ENCODE results near the gene FSD1L.
"Not testable (repeated sequence)": the region's sequence is repeated elsewhere in the genome, so short reads cannot be mapped to it uniquely, and the experiment has no call there.

The FSD1L gene

GRCh38 chr9:105497704-105498103 lies 49.9 kb downstream of the FSD1L start:
- DNase-seq: no peak

DNA sequence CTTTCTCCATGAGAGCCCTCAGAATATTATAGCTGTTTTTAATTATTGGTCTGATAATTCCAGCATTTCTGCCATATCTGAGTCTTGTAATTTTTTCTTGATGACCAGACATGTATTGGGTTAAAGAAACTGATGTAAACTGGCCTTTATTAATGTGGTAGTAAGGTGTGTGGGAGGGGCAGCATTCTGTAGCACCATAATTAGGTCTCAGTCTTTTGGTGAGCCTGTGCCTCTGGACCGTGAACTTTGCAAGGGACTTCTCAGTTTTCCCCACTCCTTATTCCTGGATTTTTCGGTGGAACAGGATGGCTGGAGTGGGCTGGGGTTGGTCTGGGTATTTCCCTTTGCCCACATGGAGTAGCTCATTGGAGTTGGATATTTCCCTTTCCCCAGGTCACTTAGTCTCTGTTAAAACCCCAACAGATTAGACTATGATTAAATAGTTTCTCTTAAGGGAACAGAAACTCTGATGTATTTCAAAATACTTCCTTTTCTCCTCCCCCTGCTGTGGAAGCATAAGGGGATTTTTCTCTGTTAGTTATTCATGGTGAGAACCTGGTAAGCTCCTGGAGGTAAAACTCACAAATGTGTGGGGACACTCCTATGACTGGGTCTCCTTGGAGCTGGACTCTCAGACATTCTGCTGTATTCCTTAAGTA lies 52.4 kb downstream of the FSD1L start:
- DNase-seq: no peak

- DNase-seq: no peak
Measured at GRCh38 chr9:105501414-105501813, 53.6 kb downstream of the FSD1L start.

DNA sequence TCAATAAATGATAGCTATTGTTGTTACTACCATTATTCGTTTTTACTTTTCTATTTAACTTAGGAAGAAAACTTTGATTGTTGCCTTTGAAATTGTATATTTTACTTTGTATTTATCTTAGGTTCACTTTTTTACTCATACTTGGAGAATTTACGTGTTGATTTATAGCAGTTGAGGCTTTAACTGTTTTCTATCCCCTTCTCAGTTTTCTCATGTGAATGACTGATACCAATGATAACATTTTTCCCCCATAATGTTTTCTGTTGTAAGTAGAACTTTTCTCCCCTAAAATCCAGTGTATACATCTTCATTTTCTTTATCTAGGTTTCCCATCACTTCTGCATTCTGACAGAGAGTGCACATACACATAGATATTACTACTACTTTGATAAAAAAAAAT lies 54.4 kb downstream of the FSD1L start:
- no peak for DNase-seq

GRCh38 chr9:105503881-105504280 lies 56.0 kb downstream of the FSD1L start:
- no peak for DNase-seq

- DNase-seq: no peak
Measured at GRCh38 chr9:105507096-105507790, 59.4 kb downstream of the FSD1L start.

DNA sequence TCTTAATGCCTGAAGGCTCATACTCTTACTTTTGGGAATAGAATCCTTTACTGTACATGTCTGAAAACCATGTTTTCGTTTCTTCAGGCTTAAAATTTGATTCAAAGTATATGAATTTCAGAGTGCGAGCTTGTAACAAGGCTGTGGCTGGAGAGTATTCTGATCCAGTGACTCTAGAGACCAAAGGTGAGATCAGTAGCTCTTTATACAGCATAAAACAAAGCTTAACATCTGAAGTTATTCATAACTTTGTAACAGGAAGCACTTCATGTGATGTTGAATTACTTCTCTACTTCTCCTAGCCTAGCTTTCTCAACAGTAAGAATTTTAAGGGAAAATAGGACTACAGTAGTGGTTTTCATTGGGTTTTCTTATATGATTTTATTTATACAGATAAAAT lies 60.7 kb downstream of the FSD1L start:
- no peak for DNase-seq

- DNase-seq: no peak
Measured at GRCh38 chr9:105510024-105510423, 62.2 kb downstream of the FSD1L start.

DNA sequence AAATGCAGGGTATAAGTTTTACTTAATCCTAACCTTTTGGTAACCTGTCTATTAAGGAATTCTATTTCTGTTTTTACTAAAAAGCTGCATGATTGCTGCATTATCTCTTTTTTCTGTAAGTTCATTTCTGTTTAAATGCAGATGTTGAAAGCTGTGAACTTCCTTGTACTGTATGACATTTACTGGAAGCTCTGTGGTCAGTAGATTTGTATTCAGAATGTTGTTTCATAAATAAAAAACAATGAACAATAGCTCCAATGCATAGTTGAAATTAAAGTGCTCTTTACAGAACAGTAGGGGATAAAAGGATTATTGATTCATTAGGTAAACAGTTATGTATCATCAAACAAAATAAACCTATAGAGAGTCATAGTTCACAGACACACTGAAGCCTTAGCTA lies 63.6 kb downstream of the FSD1L start:
- DNase-seq: no peak

- no peak for DNase-seq
Measured at GRCh38 chr9:105515811-105516413, 68.1 kb downstream of the FSD1L start.

- not testable (repeated sequence) for DNase-seq
Measured at GRCh38 chr9:105519710-105520369, 72.0 kb downstream of the FSD1L start.

- not testable (repeated sequence) for DNase-seq
Measured at GRCh38 chr9:105520992-105521391, 73.2 kb downstream of the FSD1L start.

DNA sequence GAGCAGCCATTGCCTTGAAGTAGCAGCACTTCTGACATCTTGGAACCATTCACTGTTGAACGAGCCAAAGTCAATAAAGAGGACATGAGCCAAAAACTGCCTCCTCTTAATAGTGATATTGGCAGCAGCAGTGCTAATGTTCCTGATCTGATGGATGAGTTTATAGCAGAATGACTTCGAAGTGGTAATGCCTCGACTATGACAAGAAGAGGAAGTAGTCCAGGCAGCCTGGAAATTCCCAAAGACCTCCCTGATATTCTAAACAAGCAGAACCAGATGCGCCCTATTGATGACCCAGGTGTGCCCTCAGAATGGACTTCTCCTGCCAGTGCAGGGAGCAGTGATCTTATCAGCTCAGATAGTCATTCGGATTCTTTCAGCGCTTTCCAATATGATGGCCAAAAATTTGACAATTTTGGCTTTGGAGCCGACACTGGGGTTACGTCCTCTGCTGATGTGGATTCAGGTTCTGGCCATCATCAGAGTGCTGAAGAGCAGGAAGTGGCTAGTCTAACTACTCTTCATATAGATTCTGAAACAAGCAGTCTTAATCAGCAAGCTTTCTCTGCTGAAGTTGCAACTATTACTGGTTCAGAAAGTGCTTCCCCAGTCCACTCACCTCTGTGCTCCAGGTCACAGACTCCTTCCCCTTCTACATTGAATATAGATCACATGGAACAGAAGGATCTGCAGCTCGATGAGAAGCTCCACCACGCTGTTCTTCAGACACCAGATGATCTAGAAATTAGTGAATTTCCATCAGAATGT lies 75.0 kb downstream of the FSD1L start:
- DNase-seq: not testable (repeated sequence)

- no peak for DNase-seq
Measured at GRCh38 chr9:105531530-105531929, 83.7 kb downstream of the FSD1L start.

- DNase-seq: no peak
Measured at GRCh38 chr9:105535920-105536668, 88.3 kb downstream of the FSD1L start.

DNA sequence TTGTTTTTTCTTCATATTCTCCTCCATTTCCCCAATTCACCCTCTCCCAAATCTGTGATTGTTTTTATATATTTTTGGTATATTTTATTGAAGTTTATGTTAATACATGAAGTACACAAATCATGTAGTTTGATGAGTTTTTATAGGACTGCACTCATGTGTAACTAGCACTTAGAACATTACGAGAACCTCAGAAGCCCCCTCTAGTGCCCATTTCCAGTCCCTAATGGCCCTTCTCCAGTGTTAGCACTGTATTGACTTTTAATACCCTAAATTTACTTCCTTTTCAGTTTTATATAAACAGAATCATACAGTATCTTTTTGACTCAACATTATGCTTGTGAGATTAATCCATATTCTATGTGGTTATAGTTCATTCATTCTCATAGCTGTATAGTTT lies 91.6 kb downstream of the FSD1L start:
- no peak for DNase-seq

GRCh38 chr9:105541838-105542237 lies 94.0 kb downstream of the FSD1L start:
- DNase-seq: no peak

- DNase-seq: no peak
Measured at GRCh38 chr9:105554042-105554441, 106.2 kb downstream of the FSD1L start.

- DNase-seq: no peak
Measured at GRCh38 chr9:105557804-105558610, 110.2 kb downstream of the FSD1L start, which contains the start of gene FKTN. FKTN (plus strand) TSS chr9:105558131; CDS start chr9:105575033, 16,902 bp downstream.

DNA sequence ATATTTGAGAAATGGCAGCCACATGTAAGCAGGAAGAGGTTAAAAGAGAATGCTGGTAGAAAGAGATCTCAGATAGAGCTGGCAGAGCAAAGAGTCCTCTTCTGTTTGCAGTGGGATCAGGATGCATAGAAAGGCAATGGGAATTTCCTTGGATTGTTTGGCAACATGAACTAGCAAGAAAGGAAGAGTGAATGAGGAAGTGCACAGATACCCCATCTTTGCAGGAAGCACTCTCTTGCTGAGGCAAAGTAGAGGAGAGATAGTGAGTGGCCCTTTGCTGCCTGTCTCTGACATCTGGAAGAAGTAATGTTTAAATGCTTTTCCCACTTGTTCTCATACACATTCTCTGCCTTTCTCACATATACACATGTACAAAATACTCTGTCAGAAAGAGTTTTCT lies 124.6 kb downstream of the FSD1L start:
- DNase-seq: no peak

GRCh38 chr9:105579952-105580351 lies 132.1 kb downstream of the FSD1L start:
- DNase-seq: not testable (repeated sequence)
